HG02840 (cell line): ENCODE results near the gene VPS37C.
A peak's percentile ranks its signal among the peaks of the same experiment; 100 is the strongest.
"Not testable (repeated sequence)": the region's sequence is repeated elsewhere in the genome, so short reads cannot be mapped to it uniquely, and the experiment has no call there.

ENCODE experiments used
- ATAC-seq: cut with Tn5 transposase; IDR thresholded peaks from one replicate; pipeline ENCODE4 v1.9.1; 2021; ENCODE audit warnings: mild to moderate bottlenecking, moderate library complexity, moderate number of reproducible peaks; ENCODE audit not compliant: unreplicated experiment, low FRiP score

VPS37C gene

GRCh38 chr11:61161190-61162091, at the start of gene VPS37C:
TSS of gene VPS37C (minus strand) at chr11:61161426. CDS start at chr11:61138829, 22,597 bp downstream.
- peak; percentile 79 for ATAC-seq

GRCh38 chr11:61210629-61211028, 49.4 kb upstream of the VPS37C start:
- ATAC-seq = not testable (repeated sequence)

- not testable (repeated sequence) for ATAC-seq
Observed at GRCh38 chr11:61207636-61208310, 46.5 kb upstream of the VPS37C start.

DNA sequence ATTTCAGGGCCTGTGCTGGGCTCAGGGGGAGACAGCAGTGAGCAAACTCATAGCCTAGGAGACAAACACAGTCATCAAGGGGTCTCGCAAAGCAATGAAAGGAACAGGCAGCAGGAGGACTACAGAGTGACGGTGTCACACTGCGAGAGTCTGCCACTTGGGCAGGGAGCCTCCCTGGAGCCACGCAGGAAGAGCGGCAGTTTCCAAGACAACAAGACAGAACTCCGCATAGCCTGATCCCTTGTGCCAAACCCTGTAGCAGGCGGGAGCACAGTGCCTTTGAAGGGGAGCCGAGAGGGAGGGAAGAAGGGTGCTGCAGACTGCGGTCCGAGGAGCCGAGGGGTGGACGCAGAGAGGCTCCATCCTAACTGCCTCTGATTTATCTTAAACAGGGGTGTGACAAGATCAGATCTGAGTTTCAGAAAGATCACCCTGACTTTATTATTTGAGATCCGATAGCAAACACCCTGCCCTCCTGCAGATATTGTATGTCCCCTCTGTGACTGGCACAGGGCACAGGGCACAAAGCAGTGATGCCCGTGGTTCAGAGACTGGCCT, 43.4 kb upstream of the VPS37C start:
- ATAC-seq = not testable (repeated sequence)

- not testable (repeated sequence) for ATAC-seq
Observed at GRCh38 chr11:61203873-61204272, 42.6 kb upstream of the VPS37C start.

DNA sequence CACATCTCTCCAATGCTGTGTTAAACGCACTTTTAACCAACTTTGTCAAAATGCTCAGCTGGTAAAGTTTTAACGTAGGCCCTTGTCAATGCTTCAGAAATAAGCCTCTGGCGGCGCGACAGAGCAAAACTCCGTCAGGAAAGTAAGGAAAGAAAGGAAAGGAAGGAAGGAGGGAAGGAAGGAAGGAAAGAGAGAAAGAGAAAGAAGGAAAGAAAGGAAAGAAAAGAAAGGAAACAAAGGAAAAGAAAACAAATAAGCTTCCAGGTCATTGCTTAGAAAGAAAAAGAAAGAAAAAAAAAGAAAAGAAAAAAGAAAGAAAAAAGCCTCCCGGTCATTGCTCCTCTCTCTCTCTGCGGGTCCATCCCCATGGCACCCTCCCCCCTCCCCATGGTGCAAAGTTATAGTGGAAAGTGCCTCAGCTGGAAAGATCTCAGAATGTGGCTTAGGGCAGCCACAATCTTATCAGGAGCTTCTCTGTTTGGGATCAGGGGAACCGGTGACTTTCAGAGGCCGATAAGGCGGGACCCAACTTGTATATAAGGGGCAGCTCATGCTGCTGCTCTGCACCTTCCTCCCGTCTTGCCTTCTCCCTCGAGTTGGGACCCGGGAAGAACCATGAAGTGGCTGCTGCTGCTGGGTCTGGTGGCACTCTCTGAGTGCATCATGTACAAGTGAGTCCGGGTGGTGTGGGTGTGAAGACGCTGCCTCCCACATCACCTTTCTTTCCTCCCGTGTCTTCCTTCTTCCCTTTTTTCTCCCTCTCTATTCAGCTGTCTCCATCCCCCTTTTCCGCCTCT, 41.9 kb upstream of the VPS37C start, which contains the start of gene PGA3:
Gene PGA3 (plus strand): TSS at position 566 of the 797 bp plus-strand sequence. CDS start 50 bp downstream, at position 616.
- ATAC-seq = not testable (repeated sequence)

- ATAC-seq = no peak
Observed at GRCh38 chr11:61201476-61201875, 40.2 kb upstream of the VPS37C start.

GRCh38 chr11:61198948-61199523, 37.8 kb upstream of the VPS37C start:
- no peak for ATAC-seq

GRCh38 chr11:61198361-61198760, 37.1 kb upstream of the VPS37C start:
- ATAC-seq = no peak

DNA sequence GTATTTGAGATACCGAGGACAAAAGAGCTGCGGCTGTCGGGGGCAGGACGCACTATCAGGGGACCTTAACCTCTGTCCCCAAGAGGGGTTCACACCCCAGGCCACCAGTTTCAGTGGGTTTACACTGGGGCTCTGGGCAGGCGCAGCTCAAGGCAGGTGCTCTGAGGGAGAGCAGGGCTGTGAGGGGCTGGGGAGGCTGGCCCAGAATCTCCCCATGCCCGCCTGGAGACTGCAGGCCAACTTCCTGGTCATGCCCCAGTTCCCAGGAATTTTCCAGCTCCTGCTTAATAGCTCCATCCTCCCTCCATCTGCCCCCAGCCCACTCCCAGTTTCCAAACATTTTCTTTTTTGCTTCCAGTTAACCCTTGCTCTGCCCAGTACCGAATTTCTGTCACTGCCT, 34.5 kb upstream of the VPS37C start:
- ATAC-seq = no peak

GRCh38 chr11:61194981-61195695, 33.9 kb upstream of the VPS37C start:
- no peak for ATAC-seq

DNA sequence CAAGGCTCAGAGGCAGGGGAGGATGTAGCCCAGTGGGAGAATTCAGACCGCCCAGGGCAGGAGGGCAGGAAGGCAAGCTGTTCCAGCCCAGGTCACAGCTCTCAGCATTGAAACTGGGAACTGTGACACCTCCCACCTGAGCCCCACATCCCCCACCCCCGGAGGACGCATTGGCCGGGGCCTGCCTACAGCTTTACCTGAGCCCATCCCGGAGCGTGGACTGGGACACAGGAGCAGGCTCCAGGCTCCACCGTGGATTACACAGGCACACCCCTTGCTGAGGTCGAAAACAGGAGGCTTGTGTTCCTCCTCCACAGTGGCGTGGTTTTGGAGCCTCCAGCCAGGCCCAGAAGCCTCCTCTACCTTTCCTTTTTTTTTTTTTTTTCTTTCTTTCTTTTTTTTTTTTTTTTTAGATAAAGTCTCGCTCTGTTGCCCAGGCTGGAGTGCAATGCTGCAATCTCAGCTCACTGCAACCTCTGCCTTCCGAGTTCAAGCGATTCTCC, 33.0 kb upstream of the VPS37C start:
- no peak for ATAC-seq

- ATAC-seq = no peak
Observed at GRCh38 chr11:61193596-61193995, 32.4 kb upstream of the VPS37C start.

GRCh38 chr11:61189933-61190332, 28.7 kb upstream of the VPS37C start:
- ATAC-seq = no peak

- ATAC-seq = no peak
Observed at GRCh38 chr11:61187505-61188130, 26.4 kb upstream of the VPS37C start.

GRCh38 chr11:61186504-61186903, 25.3 kb upstream of the VPS37C start:
- no peak for ATAC-seq

- no peak for ATAC-seq
Observed at GRCh38 chr11:61183645-61184044, 22.4 kb upstream of the VPS37C start.

DNA sequence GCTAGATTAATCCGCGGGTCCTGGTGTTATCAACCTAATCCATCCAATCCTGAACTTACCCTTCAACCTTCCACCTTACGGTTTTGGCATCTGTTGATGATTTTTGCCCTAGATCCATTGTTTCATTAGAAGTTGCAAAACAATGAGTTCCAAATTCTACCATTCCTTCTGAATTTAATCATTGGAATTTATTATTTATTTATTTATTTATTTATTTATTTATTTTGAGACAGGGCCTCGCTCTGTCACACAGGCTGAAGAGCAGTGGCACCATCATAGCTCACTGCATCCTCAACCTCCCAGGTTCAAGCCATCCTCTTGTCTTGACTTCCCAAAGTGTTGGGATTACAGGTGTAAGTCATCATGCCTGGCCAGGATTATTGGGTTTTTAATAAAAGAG, 20.3 kb upstream of the VPS37C start:
- ATAC-seq = no peak

DNA sequence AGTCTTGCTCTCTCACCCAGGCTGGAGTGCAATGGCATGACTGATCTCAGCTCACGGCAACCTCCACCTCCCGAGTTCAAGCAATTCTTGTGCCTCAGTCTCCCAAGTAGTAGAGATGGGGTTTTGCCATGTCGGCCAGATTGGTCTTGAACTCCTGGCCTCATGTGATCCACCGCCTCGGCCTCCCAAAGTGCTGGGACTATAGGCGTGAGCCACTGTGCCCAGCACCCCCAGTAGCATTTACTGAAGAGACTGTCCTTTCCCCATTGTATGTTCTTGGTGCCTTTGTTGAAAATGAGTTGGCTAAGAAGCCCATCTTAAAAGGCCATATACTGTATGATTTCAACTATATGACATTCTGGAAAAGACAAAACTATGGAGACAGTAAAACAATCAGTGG, 19.0 kb upstream of the VPS37C start:
- ATAC-seq = not testable (repeated sequence)
